MM.1S (cell line): ENCODE data around the gene SYNPO2.

Experiments
- DNase-seq: peaks from one replicate; pipeline ENCODE4 v3.0.0-alpha.2; 2015
- H2AFZ ChIP-seq: fragments of 300-600 bp; sonication (generic); 2 replicates; pipeline ENCODE4 v1.6.0; 2016; ENCODE audit warnings: antibody characterized with exemption, low read length
- H3F3A ChIP-seq: fragments of 300-600 bp; sonication (generic); 2 replicates; pipeline ENCODE4 v1.6.1; 2016; ENCODE audit warnings: mild to moderate bottlenecking, antibody characterized with exemption, low read length, moderate library complexity, mixed read lengths; ENCODE audit not compliant: insufficient read depth
- H3K27ac ChIP-seq: fragments of 300-600 bp; sonication (generic); 2 replicates; pipeline ENCODE4 v1.5.1; 2016; ENCODE audit warnings: mild to moderate bottlenecking, low read length
- H3K27me3 ChIP-seq: fragments of 300-600 bp; sonication (generic); replicated peaks from 2 replicates; pipeline ENCODE4 v1.6.0; 2016; ENCODE audit warnings: low read length; ENCODE audit not compliant: insufficient read depth
- H3K36me3 ChIP-seq: fragments of 300-600 bp; sonication (generic); replicated peaks from 2 replicates; pipeline ENCODE4 v1.6.1; 2016; ENCODE audit warnings: mild to moderate bottlenecking, low read length, mixed read lengths; ENCODE audit not compliant: insufficient read depth
- H3K4me1 ChIP-seq: fragments of 300-600 bp; sonication (generic); 2 replicates; pipeline ENCODE4 v1.6.1; 2016; ENCODE audit warnings: low read length, mixed read lengths
- H3K4me2 ChIP-seq: fragments of 300-600 bp; sonication (generic); 2 replicates; pipeline ENCODE4 v1.6.0; 2016; ENCODE audit warnings: low read depth, low read length
- H3K4me3 ChIP-seq: fragments of 300-600 bp; sonication (generic); 2 replicates; pipeline ENCODE4 v1.5.1; 2016; ENCODE audit warnings: low read length, mixed read lengths
- H3K79me2 ChIP-seq: fragments of 300-600 bp; sonication (generic); 2 replicates; pipeline ENCODE4 v1.6.1; 2016; ENCODE audit warnings: mixed run types, low read length, mixed read lengths
- H3K9ac ChIP-seq: fragments of 300-600 bp; sonication (generic); 2 replicates; pipeline ENCODE4 v1.6.1; 2016; ENCODE audit warnings: low read length, mixed read lengths
- H3K9me2 ChIP-seq: fragments of 300-600 bp; sonication (generic); replicated peaks from 2 replicates; pipeline ENCODE4 v1.6.1; 2016; ENCODE audit warnings: mild to moderate bottlenecking, low read length, mixed read lengths; ENCODE audit not compliant: insufficient read depth
- H3K9me3 ChIP-seq: fragments of 300-600 bp; sonication (generic); replicated peaks from 2 replicates; pipeline ENCODE4 v1.6.1; 2016; ENCODE audit warnings: mild to moderate bottlenecking, low read length, mixed read lengths; ENCODE audit not compliant: insufficient read depth
- H4K20me1 ChIP-seq: fragments of 300-600 bp; sonication (generic); 2 replicates; pipeline ENCODE4 v1.6.1; 2016; ENCODE audit warnings: mild to moderate bottlenecking, low read length, moderate library complexity, mixed read lengths; ENCODE audit not compliant: insufficient read depth
- EZH2 ChIP-seq: fragments of 300-600 bp; sonication (generic); optimal IDR thresholded peaks from 2 replicates; pipeline ENCODE3; 2017; ENCODE audit warnings: low read depth, mild to moderate bottlenecking, antibody characterized with exemption, low read length, mixed read lengths
- EZH2phosphoT487 ChIP-seq: fragments of 300-600 bp; sonication (generic); IDR thresholded peaks from 2 replicates; pipeline ENCODE4 v1.6.1; 2018; ENCODE audit warnings: antibody characterized with exemption, low read length
- TF ChIP-seq, protein P1 (sequence below): fragments of 300-600 bp; sonication (generic); IDR thresholded peaks from 2 replicates; pipeline ENCODE4 v1.5.1; 2016; ENCODE audit warnings: antibody characterized with exemption, low read length, mixed read lengths

SYNPO2 gene

DNA sequence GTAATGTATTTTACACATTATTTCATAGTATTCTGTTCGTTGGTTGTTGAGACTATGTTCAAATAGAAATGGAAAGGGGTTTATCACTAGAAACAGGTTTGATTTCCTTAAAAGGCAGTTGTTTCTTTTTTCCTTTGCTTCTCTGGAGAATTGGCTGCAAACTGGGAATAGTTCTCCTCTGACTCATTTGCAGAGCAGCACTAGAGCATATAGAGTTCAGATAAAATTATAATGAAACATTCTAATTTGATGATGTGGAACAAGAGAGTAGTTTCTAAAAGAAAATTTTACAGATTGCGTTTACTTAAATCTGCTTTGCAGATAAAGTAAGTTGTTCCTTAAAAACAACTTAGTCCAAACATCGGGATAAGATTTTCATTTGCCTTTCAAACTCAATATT is 29.7 kb downstream of the SYNPO2 start:
- H2AFZ ChIP-seq = no peak overlapping the region
- H3K9me3 ChIP-seq = no peaks in the 10 kb centered on the region
- H3K4me3 ChIP-seq = no peak overlapping the region
- no peaks in the 10 kb centered on the region for H3K4me1 ChIP-seq
- H3K27me3 ChIP-seq = no peaks in the 10 kb centered on the region
- DNase-seq = no peak
- H3K36me3 ChIP-seq = no peaks in the 10 kb centered on the region
- H3K4me2 ChIP-seq = no peak overlapping the region
- H3K27ac ChIP-seq = no peak overlapping the region
- no peaks in the 10 kb centered on the region for H3K9me2 ChIP-seq
- TF ChIP-seq, protein P1, sequence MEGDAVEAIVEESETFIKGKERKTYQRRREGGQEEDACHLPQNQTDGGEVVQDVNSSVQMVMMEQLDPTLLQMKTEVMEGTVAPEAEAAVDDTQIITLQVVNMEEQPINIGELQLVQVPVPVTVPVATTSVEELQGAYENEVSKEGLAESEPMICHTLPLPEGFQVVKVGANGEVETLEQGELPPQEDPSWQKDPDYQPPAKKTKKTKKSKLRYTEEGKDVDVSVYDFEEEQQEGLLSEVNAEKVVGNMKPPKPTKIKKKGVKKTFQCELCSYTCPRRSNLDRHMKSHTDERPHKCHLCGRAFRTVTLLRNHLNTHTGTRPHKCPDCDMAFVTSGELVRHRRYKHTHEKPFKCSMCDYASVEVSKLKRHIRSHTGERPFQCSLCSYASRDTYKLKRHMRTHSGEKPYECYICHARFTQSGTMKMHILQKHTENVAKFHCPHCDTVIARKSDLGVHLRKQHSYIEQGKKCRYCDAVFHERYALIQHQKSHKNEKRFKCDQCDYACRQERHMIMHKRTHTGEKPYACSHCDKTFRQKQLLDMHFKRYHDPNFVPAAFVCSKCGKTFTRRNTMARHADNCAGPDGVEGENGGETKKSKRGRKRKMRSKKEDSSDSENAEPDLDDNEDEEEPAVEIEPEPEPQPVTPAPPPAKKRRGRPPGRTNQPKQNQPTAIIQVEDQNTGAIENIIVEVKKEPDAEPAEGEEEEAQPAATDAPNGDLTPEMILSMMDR = no peak
- no peak for TF ChIP-seq EZH2phosphoT487
- TF ChIP-seq EZH2 = no peak
- no peaks in the 10 kb centered on the region for H3K79me2 ChIP-seq
- no peaks in the 10 kb centered on the region for H4K20me1 ChIP-seq
- no peaks in the 10 kb centered on the region for H3F3A ChIP-seq
- H3K9ac ChIP-seq = no peak overlapping the region

DNA sequence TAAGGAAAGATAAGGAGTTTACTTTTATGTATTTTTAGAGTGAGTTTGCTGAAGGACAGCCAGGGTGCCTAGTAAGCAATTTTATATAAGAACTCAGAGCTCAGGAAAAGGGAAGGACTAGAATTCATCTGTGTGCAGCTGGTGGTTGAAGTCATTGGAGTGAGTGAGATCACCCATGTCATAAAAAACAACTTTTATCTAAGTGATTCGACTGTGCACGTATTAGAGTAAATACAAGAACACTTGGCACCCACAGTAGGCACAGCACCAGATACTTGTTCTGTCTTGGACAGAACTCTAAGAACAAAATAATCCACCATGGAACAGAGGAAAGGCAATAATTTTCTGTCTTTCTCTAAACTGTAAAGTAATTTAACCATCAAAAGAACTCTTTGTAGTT is 31.6 kb downstream of the SYNPO2 start:
- no peak overlapping the region for H3K9ac ChIP-seq
- H3K4me2 ChIP-seq = no peak overlapping the region
- no peak for DNase-seq
- no peaks in the 10 kb centered on the region for H3K9me3 ChIP-seq
- no peaks in the 10 kb centered on the region for H3F3A ChIP-seq
- no peak overlapping the region for H3K27ac ChIP-seq
- no peak overlapping the region for H3K4me3 ChIP-seq
- no peaks in the 10 kb centered on the region for H3K27me3 ChIP-seq
- no peaks in the 10 kb centered on the region for H3K79me2 ChIP-seq
- H3K36me3 ChIP-seq = no peaks in the 10 kb centered on the region
- no peaks in the 10 kb centered on the region for H3K9me2 ChIP-seq
- no peaks in the 10 kb centered on the region for H3K4me1 ChIP-seq
- no peak overlapping the region for H2AFZ ChIP-seq
- TF ChIP-seq, protein P1 = no peak
- TF ChIP-seq EZH2 (no peak), EZH2phosphoT487 (no peak)
- no peaks in the 10 kb centered on the region for H4K20me1 ChIP-seq

DNA sequence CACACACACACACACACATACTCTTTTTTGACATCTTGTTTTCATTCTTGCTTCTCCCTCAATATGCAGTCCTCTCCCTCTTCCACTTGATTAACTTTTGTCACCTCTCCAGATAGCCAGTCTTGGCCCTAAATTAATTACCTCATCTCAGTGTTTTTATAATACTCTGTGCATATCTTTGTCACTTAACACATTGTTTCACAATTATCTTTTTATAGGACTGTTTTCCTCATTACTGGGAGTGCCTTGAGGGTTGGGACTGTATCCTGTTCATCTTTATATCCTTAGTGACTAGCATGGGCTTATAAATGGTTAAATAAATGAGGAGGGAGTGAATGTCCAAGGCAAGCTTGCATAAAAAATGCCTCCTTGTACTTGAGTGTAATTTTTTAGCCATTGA is 33.1 kb downstream of the SYNPO2 start:
- H3K27me3 ChIP-seq = no peaks in the 10 kb centered on the region
- H4K20me1 ChIP-seq = no peaks in the 10 kb centered on the region
- H3K9ac ChIP-seq = no peak overlapping the region
- no peak overlapping the region for H3K4me3 ChIP-seq
- TF ChIP-seq, protein P1 = no peak
- no peak for TF ChIP-seq EZH2
- no peak for TF ChIP-seq EZH2phosphoT487
- H3K27ac ChIP-seq = no peak overlapping the region
- no peak for DNase-seq
- H3F3A ChIP-seq = no peaks in the 10 kb centered on the region
- H2AFZ ChIP-seq = no peak overlapping the region
- no peaks in the 10 kb centered on the region for H3K36me3 ChIP-seq
- no peaks in the 10 kb centered on the region for H3K4me1 ChIP-seq
- H3K4me2 ChIP-seq = no peak overlapping the region
- H3K9me3 ChIP-seq = no peaks in the 10 kb centered on the region
- no peaks in the 10 kb centered on the region for H3K79me2 ChIP-seq
- H3K9me2 ChIP-seq = no peaks in the 10 kb centered on the region
